Lower lobe of right lung (tissue), 2 donors: ENCODE measurements around the gene SKOR2. TPM values are rescaled to one million over a fixed set of nuclear protein-coding genes. Genes with fewer than 3 reads are reported as not detected.

Experiments used
- ATAC-seq, 2 donors: fragments of 200-7000 bp; cut with Tn5 transposase; one replicate each; pipeline ENCODE4 v1.9.1; 2020 to 2022; ENCODE audit warnings: mild to moderate bottlenecking in 2 of 2, moderate library complexity in 2 of 2
- DNase-seq: peaks from one replicate; pipeline ENCODE4 v3.0.0-alpha.2; 2020
- H3K27ac ChIP-seq: fragments of 200-600 bp; one replicate; pipeline ENCODE4 v1.8.0; 2022
- H3K27me3 ChIP-seq: fragments of 200-600 bp; one replicate; pipeline ENCODE4 v1.8.0; 2022; ENCODE audit warnings: low read depth
- H3K36me3 ChIP-seq: fragments of 200-600 bp; one replicate; pipeline ENCODE4 v1.8.0; 2022; ENCODE audit warnings: mild to moderate bottlenecking
- H3K4me1 ChIP-seq: fragments of 200-600 bp; one replicate; pipeline ENCODE4 v1.8.0; 2022
- H3K4me3 ChIP-seq: fragments of 200-600 bp; one replicate; pipeline ENCODE4 v1.8.0; 2022; ENCODE audit warnings: mild to moderate bottlenecking
- H3K9me3 ChIP-seq: fragments of 200-600 bp; one replicate; pipeline ENCODE4 v1.8.0; 2022
- CTCF ChIP-seq: fragments of 200-600 bp; IDR thresholded peaks from one replicate; pipeline ENCODE4 v1.8.0; 2022; ENCODE audit warnings: antibody characterized with exemption, mild to moderate bottlenecking
- intact Hi-C: fragments of 100-400 bp; cut with DNase I; formaldehyde crosslinking; loops from one replicate; pipeline ENCODE4 v1.11.0; 2022
- total RNA-seq: library from RNA; stranded (reverse); fragmentation: NEBNext Ultra II Directional; extraction: Animal tissue kit (Norgen Biotek cat#: 25700); gene quantifications from one replicate; pipeline ENCODE4 v1.2.1, GENCODE V29; 2021
- donor health status: DM: no; HTN: yes; CAD: no; lungs with severe emphysema.

Gene SKOR2
- total RNA-seq, 1 donor from 2014 or later, result not detected

GRCh38 chr18:47235096-47235495 lies 16.4 kb downstream of the SKOR2 start:
- H3K27ac ChIP-seq, result no peak overlapping the region
- H3K4me1 ChIP-seq, result no peaks in the 10 kb centered on the region
- no peaks in the 10 kb centered on the region for H3K9me3 ChIP-seq
- H3K27me3 ChIP-seq, result peaks cover 37% of the 10 kb centered on the region
- intact Hi-C loops, result no loop called here
- ATAC-seq (no peak), DNase-seq (no peak)
- TF ChIP-seq CTCF, result no peak
- H3K4me3 ChIP-seq, result no peak overlapping the region
- no peaks in the 10 kb centered on the region for H3K36me3 ChIP-seq

- Histone ChIP-seq H3K4me3 (no peak overlapping the region), H3K4me1 (no peaks in the 10 kb centered on the region), H3K27ac (no peak overlapping the region), H3K27me3 (peaks cover 15% of the 10 kb centered on the region), H3K36me3 (no peaks in the 10 kb centered on the region), H3K9me3 (no peaks in the 10 kb centered on the region)
- ATAC-seq (no peak), DNase-seq (no peak)
- no peak for TF ChIP-seq CTCF
- intact Hi-C loops, result no loop called here
Observed at GRCh38 chr18:47226660-47227059, 24.8 kb downstream of the SKOR2 start.

GRCh38 chr18:47215554-47216138 lies 35.8 kb downstream of the SKOR2 start:
- peak; percentile 47 for TF ChIP-seq CTCF
- Histone ChIP-seq H3K4me1 (no peaks in the 10 kb centered on the region), H3K27me3 (peaks cover 9% of the 10 kb centered on the region), H3K36me3 (no peaks in the 10 kb centered on the region), H3K9me3 (no peaks in the 10 kb centered on the region), H3K27ac (no peak overlapping the region), H3K4me3 (no peak overlapping the region)
- ATAC-seq (no peak), DNase-seq (no peak)
- intact Hi-C loops, result no loop called here

GRCh38 chr18:47209171-47209570 lies 42.3 kb downstream of the SKOR2 start:
- DNase-seq, result no peak
- H3K9me3 ChIP-seq, result no peaks in the 10 kb centered on the region
- intact Hi-C loops, result loop anchor here (5.0 kb wide), 1 partner anchor 107 kb away; no protein-coding TSS in a partner anchor
- no peak for TF ChIP-seq CTCF
- H3K4me1 ChIP-seq, result no peaks in the 10 kb centered on the region
- H3K36me3 ChIP-seq, result no peaks in the 10 kb centered on the region
- ATAC-seq, result no peak
- H3K4me3 ChIP-seq, result no peak overlapping the region
- H3K27me3 ChIP-seq, result peaks cover 5% of the 10 kb centered on the region
- H3K27ac ChIP-seq, result no peak overlapping the region

- DNase-seq (no peak), ATAC-seq (no peak)
- Histone ChIP-seq H3K9me3 (no peaks in the 10 kb centered on the region), H3K4me1 (no peaks in the 10 kb centered on the region), H3K27me3 (no peaks in the 10 kb centered on the region), H3K27ac (no peak overlapping the region), H3K4me3 (no peak overlapping the region), H3K36me3 (no peaks in the 10 kb centered on the region)
- intact Hi-C loops, result loop anchor here (5.0 kb wide), 1 partner anchor 105 kb away; no protein-coding TSS in a partner anchor
- no peak for TF ChIP-seq CTCF
Observed at GRCh38 chr18:47206945-47207637, 44.4 kb downstream of the SKOR2 start.
